Activated CD8-positive, alpha-beta memory T cell treated with anti-CD3 and anti-CD28 coated beads for 4 hours (primary cell): ENCODE measurements around the gene CIROP.

ENCODE experiments used
- DNase-seq, 2 donors: peaks; one replicate each; pipeline ENCODE4 v3.0.0-alpha.2; 2020; ENCODE audit warnings: low read depth in 2 of 2

The CIROP gene

DNA sequence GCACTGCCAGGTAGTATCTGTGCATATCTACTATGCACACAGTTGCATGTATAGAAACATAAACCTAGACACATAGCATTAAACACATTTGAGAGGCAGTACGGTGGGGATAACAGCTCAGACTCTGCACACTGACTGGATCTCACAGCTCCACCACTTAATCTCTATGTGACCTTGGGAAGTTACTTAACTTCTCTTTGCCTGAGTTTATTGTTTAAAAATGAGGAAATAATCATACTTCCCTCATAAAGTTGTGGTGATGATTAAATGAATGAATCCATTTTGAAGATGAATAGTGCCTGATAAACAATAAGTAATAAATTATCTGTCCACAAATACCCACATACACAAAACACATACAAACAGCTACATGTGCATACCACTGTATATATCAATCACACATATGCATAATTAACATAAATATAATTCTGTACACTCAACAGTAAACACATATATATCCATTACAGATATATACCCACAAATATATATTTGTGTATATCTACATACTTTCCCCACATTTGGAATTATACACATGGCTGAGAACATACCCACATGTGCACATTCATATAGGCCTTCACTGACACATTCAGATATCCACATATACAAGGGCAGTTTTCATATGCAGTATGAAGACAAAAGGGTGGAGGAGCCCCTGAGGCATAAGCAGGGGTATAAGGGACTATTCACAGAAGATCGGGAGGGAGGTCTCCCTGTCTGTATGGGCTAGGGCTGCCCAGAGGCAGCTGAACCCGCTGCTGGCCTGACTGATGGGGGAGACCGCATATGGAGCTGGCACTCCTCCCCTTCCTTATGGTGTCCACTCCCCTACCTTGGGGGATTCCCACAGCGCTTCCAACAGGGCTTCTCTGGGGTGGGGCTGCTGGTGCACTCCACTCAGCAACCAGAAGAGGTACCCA lies 53.4 kb downstream of the CIROP start:
- no peak for DNase-seq
